ENCODE measurements around the gene HOXA10.

DNA sequence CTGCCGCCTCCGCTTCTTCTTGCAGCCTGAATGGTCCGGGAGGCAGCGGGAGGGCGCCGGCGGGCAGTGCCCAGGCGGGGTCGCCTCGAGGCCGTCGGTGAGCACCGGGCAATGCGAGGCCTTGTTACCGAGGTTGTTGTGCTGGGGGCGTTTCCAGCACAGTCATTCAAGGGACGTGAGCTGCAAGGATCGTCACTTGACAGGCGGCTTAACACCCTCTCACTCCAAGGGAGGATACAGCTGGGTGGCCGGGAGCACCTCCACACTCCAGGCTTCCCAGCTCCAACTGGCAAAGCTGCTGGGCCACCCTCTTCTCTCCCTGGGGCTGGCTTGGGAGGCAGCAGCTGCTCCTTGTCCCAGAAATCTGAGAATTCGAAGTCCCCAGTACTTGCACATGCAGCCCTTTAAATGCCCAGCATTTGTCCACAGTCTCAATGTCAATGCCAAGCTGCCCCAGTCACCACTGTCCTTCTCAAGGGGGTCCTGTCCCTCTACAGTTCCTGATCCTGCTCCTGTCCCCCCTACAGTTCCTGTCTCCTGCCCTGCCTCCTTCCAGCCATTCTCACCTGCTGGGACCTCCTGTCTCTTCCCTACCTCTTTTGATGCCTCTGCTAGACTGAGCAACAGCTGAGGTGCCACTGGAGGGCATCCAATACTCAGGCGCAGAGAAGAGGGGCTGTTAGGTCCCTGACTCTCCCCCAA lies 15.3 kb upstream of the HOXA10 start:
- TF ChIP-seq EZH2 (IDR thresholded peaks at IDR 0.05; ENCODE audit: low read depth), result no peak
- TF ChIP-seq, protein P1, sequence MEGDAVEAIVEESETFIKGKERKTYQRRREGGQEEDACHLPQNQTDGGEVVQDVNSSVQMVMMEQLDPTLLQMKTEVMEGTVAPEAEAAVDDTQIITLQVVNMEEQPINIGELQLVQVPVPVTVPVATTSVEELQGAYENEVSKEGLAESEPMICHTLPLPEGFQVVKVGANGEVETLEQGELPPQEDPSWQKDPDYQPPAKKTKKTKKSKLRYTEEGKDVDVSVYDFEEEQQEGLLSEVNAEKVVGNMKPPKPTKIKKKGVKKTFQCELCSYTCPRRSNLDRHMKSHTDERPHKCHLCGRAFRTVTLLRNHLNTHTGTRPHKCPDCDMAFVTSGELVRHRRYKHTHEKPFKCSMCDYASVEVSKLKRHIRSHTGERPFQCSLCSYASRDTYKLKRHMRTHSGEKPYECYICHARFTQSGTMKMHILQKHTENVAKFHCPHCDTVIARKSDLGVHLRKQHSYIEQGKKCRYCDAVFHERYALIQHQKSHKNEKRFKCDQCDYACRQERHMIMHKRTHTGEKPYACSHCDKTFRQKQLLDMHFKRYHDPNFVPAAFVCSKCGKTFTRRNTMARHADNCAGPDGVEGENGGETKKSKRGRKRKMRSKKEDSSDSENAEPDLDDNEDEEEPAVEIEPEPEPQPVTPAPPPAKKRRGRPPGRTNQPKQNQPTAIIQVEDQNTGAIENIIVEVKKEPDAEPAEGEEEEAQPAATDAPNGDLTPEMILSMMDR (conservative IDR thresholded peaks at IDR 0.05), result no peak
